A549 treated with dexamethasone at 1 μM for 4 hours (cell line): ENCODE data around the gene RGS2. TPM values are rescaled to one million over a fixed set of nuclear protein-coding genes. Genes with fewer than 3 reads are reported as not detected.

ENCODE experiments used
- total RNA-seq: library from RNA; stranded (reverse); fragments of 200-300 nt; extraction: Qiagen RNA extraction; gene quantifications from 5 replicates; pipeline ENCODE4 v1.2.3, GENCODE V29; 2022

The RGS2 gene, protein sequence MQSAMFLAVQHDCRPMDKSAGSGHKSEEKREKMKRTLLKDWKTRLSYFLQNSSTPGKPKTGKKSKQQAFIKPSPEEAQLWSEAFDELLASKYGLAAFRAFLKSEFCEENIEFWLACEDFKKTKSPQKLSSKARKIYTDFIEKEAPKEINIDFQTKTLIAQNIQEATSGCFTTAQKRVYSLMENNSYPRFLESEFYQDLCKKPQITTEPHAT
- total RNA-seq: 151 to 211 TPM (median 165 TPM) in 5 replicates

DNA sequence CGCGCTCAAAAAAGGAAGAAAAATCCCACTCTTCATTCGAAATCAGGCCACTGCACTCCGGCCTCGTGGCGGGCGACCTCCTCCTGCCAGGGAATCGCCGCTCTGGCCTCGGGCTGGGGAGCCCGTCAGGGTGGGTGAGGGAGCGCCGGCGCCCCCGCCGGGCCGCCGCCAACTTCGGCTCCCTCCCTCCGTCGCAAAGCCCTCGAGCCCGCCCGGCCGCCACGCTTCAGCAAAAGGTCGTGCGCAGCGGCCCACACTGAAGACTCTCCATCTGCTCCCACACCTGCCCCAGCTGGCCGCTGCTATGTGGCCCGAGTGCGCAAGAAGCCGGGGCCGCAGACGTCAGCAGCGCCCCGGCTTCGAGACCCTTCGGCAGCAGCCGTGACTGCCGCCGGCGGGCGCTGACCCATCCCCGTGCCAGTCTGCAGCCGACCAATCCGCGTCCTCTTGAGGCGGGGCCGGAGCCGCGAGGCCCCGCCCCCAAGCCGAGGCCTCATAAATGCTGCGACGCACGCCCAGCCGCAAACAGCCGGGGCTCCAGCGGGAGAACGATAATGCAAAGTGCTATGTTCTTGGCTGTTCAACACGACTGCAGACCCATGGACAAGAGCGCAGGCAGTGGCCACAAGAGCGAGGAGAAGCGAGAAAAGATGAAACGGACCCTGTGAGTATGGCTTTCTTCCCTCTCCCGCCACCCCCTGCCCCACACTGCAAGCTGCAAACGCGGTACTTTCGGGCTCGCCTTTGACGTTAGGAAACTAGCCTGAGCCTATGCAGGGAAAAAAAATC lies at the start of gene RGS2:
Gene RGS2 (plus strand): TSS at position 522 of the 789 bp plus-strand sequence. CDS start 33 bp downstream, at position 555.

Other genes starting within 250 kb of the RGS2 start
- gene RGS1, start 233.3 kb upstream of the RGS2 start, total RNA-seq: not detected in 5 replicates
- not detected in 5 replicates for gene RGS13, start 172.9 kb upstream of the RGS2 start, total RNA-seq